H9 (cell line): ENCODE data around the gene PTGDR2. TPM values are rescaled to one million over a fixed set of nuclear protein-coding genes. Genes with fewer than 3 reads are reported as not detected.
"Not testable (repeated sequence)": the region's sequence is repeated elsewhere in the genome, so short reads cannot be mapped to it uniquely, and the experiment has no call there.

Experiments used
- DNase-seq: peaks from one replicate; pipeline ENCODE4 v3.0.0-alpha.2; 2017
- H2AFZ ChIP-seq: one replicate; pipeline ENCODE4 v1.6.1; 2013; ENCODE audit warnings: mild to moderate bottlenecking, low read length, control low read depth, moderate library complexity
- H2AK5ac ChIP-seq: 2 replicates; pipeline ENCODE4 v1.6.1; 2013; ENCODE audit warnings: low read length, control low read depth, mixed read lengths; ENCODE audit not compliant: insufficient read length
- H2BK120ac ChIP-seq: one replicate; pipeline ENCODE4 v1.6.1; 2013; ENCODE audit warnings: low read depth, mild to moderate bottlenecking, low read length, control low read depth, inconsistent platforms; ENCODE audit not compliant: poor library complexity, severe bottlenecking
- H2BK12ac ChIP-seq: 2 replicates; pipeline ENCODE4 v1.6.1; 2013; ENCODE audit warnings: low read length, control low read depth, mixed read lengths, low read depth; ENCODE audit not compliant: insufficient read length
- H2BK15ac ChIP-seq: 2 replicates; pipeline ENCODE4 v1.6.1; 2013; ENCODE audit warnings: low read depth, low read length, control low read depth
- H2BK20ac ChIP-seq: one replicate; pipeline ENCODE4 v1.6.1; 2013; ENCODE audit warnings: low read depth, mild to moderate bottlenecking, low read length, control low read depth, inconsistent platforms; ENCODE audit not compliant: poor library complexity, severe bottlenecking
- H2BK5ac ChIP-seq: 2 replicates; pipeline ENCODE4 v1.6.1; 2013; ENCODE audit warnings: low read length, control low read depth, mixed read lengths; ENCODE audit not compliant: insufficient read length
- H3K14ac ChIP-seq: 2 replicates; pipeline ENCODE4 v1.6.1; 2013; ENCODE audit warnings: low read length, control low read depth; ENCODE audit not compliant: insufficient read depth
- H3K18ac ChIP-seq: 2 replicates; pipeline ENCODE4 v1.6.1; 2013; ENCODE audit warnings: low read depth, mild to moderate bottlenecking, mixed read lengths, low read length, control low read depth; ENCODE audit not compliant: insufficient read length
- H3K23ac ChIP-seq: 2 replicates; pipeline ENCODE4 v1.6.1; 2013; ENCODE audit warnings: low read length, control low read depth, mixed read lengths, low read depth; ENCODE audit not compliant: insufficient read length
- H3K23me2 ChIP-seq: 2 replicates; pipeline ENCODE4 v1.6.1; 2013; ENCODE audit warnings: low read depth, mild to moderate bottlenecking, mixed read lengths, low read length, control low read depth; ENCODE audit not compliant: insufficient read length, poor library complexity, severe bottlenecking
- H3K27ac ChIP-seq: 2 replicates; pipeline ENCODE4 v1.5.1; 2013; ENCODE audit warnings: low read length, control low read depth, mixed read lengths, low read depth; ENCODE audit not compliant: insufficient read length
- H3K27me3 ChIP-seq: 2 replicates; pipeline ENCODE4 v1.6.1; 2013; ENCODE audit warnings: low read length, control low read depth, inconsistent platforms; ENCODE audit not compliant: insufficient read depth
- H3K4ac ChIP-seq: 2 replicates; pipeline ENCODE4 v1.6.1; 2013; ENCODE audit warnings: low read depth, mild to moderate bottlenecking, control low read depth, inconsistent platforms, low read length, moderate library complexity
- H3K4me1 ChIP-seq: 2 replicates; pipeline ENCODE4 v1.6.1; 2013; ENCODE audit warnings: low read length, control low read depth, inconsistent platforms; ENCODE audit not compliant: insufficient read depth
- H3K4me2 ChIP-seq: 2 replicates; pipeline ENCODE4 v1.6.1; 2013; ENCODE audit warnings: low read length, control low read depth, mixed read lengths; ENCODE audit not compliant: insufficient read length, insufficient read depth
- H3K56ac ChIP-seq: 2 replicates; pipeline ENCODE4 v1.6.1; 2013; ENCODE audit warnings: low read depth, mild to moderate bottlenecking, mixed read lengths, low read length, control low read depth; ENCODE audit not compliant: insufficient read length
- H3K79me1 ChIP-seq: 2 replicates; pipeline ENCODE4 v1.6.1; 2013; ENCODE audit warnings: low read depth, mild to moderate bottlenecking, moderate library complexity, low read length, control low read depth, inconsistent platforms; ENCODE audit not compliant: insufficient read depth, poor library complexity, severe bottlenecking
- H3K79me2 ChIP-seq: 2 replicates; pipeline ENCODE4 v1.6.1; 2013; ENCODE audit warnings: low read length, control low read depth, inconsistent platforms; ENCODE audit not compliant: insufficient read depth
- H3K9ac ChIP-seq: 2 replicates; pipeline ENCODE4 v1.6.1; 2013; ENCODE audit warnings: low read length, control low read depth, mixed read lengths; ENCODE audit not compliant: insufficient read length; ENCODE audit errors: extremely low read depth
- H3K9me3 ChIP-seq: one replicate; pipeline ENCODE4 v1.6.1; 2013; ENCODE audit warnings: low read depth, low read length, inconsistent platforms; ENCODE audit not compliant: control insufficient read depth
- H3T11ph ChIP-seq: one replicate; pipeline ENCODE4 v1.6.1; 2013; ENCODE audit warnings: mild to moderate bottlenecking, low read length, control low read depth, inconsistent platforms
- H4K20me1 ChIP-seq: one replicate; pipeline ENCODE4 v1.6.1; 2013; ENCODE audit not compliant: control insufficient read depth, insufficient read length, insufficient read depth
- H4K5ac ChIP-seq: 2 replicates; pipeline ENCODE4 v1.6.1; 2013; ENCODE audit warnings: low read depth, mild to moderate bottlenecking, mixed read lengths, low read length, control low read depth; ENCODE audit not compliant: insufficient read length
- H4K8ac ChIP-seq: replicated peaks from 2 replicates; pipeline ENCODE4 v1.6.1; 2013; ENCODE audit warnings: low read length, control low read depth, mixed read lengths, low read depth; ENCODE audit not compliant: insufficient read length
- H4K91ac ChIP-seq: 2 replicates; pipeline ENCODE4 v1.6.1; 2013; ENCODE audit warnings: low read depth, mild to moderate bottlenecking, moderate library complexity, mixed read lengths, low read length, control low read depth; ENCODE audit not compliant: insufficient read length
- H3K27ac Mint-ChIP-seq, 3 experiments: 2 replicates in 2 of 3; 3 replicates in 1 of 3; pipeline ENCODE4 v1.8.0; 2020 to 2021; ENCODE audit warnings: mixed read lengths in 3 of 3, mild to moderate bottlenecking in 1 of 3, moderate library complexity in 1 of 3
- H3K27me3 Mint-ChIP-seq: 2 replicates; pipeline ENCODE4 v1.8.0; 2021; ENCODE audit warnings: low read depth, mild to moderate bottlenecking, moderate library complexity, mixed read lengths
- H3K36me3 Mint-ChIP-seq, 3 experiments: 2 replicates in 2 of 3; 3 replicates in 1 of 3; pipeline ENCODE4 v1.8.0; 2020 to 2021; ENCODE audit warnings: low read depth in 3 of 3, mixed read lengths in 3 of 3; ENCODE audit not compliant: insufficient read depth in 1 of 3
- H3K4me1 Mint-ChIP-seq, 2 experiments: 2 replicates each; pipeline ENCODE4 v1.8.0; 2020; ENCODE audit warnings: mixed read lengths in 2 of 2
- H3K4me3 Mint-ChIP-seq, 2 experiments: 2 replicates in 1 of 2; 3 replicates in 1 of 2; pipeline ENCODE4 v1.8.0; 2020 to 2021; ENCODE audit warnings: mild to moderate bottlenecking in 2 of 2, mixed read lengths in 2 of 2, moderate library complexity in 1 of 2
- H3K9me3 Mint-ChIP-seq, 2 experiments: 2 replicates in 1 of 2; 3 replicates in 1 of 2; pipeline ENCODE4 v1.8.0; 2020; ENCODE audit warnings: mild to moderate bottlenecking in 2 of 2, mixed read lengths in 2 of 2, moderate library complexity in 1 of 2
- WGBS: extraction: QIAGEN DNeasy Blood & Tissue Kit; methylation state at CpG from one replicate; pipeline ENCODE4 v1.1.7; 2013; ENCODE audit warnings: missing lambda C conversion rate, low lambda C conversion rate, mixed read lengths; ENCODE audit not compliant: insufficient read length; ENCODE audit errors: extremely low coverage; 5-methylcytosine and 5-hydroxymethylcytosine counted together
- total RNA-seq: library from RNA; stranded (reverse); gene quantifications from 2 replicates; pipeline ENCODE4 v1.2.1, GENCODE V29; 2021
- TF ChIP-seq, protein P1 (sequence below): fragments of 200-600 bp; sonication (generic); conservative IDR thresholded peaks from 3 replicates; pipeline ENCODE4 v1.8.0; 2021; ENCODE audit warnings: antibody characterized with exemption, mild to moderate bottlenecking

PTGDR2 gene
- total RNA-seq, 1 experiment from 2014 or later = not detected

DNA sequence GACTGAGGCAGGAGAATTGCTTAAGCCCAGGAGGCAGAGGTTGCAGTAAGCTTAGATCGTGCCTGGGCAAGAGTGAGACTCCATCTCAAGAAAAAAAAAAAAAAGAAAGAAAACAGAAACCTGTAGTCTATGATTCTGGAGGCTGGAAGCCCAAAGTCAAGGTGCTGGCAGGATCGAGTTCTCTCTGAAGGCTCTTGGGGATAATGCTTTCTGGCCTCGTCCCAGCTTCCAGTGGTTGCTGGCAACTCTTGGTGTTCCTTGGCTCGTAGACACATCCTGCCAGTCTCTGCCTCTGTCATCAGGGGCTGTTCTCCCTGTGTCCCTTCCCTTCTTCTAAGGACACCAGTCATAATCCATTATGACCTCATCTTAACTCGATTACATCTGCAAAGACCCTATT lies 30.6 kb downstream of the PTGDR2 start:
- no peak overlapping the region for H2BK20ac ChIP-seq
- no peak overlapping the region for H3K23ac ChIP-seq
- H3K36me3 Mint-ChIP-seq = no peaks in the 10 kb centered on the region
- no peak for DNase-seq
- H2BK15ac ChIP-seq = no peak overlapping the region
- H3K27me3 ChIP-seq = no peaks in the 10 kb centered on the region
- no peaks in the 10 kb centered on the region for H3K9me3 ChIP-seq
- no peaks in the 10 kb centered on the region for H3K23me2 ChIP-seq
- no peaks in the 10 kb centered on the region for H4K20me1 ChIP-seq
- H3T11ph ChIP-seq = no peak overlapping the region
- TF ChIP-seq, protein P1, sequence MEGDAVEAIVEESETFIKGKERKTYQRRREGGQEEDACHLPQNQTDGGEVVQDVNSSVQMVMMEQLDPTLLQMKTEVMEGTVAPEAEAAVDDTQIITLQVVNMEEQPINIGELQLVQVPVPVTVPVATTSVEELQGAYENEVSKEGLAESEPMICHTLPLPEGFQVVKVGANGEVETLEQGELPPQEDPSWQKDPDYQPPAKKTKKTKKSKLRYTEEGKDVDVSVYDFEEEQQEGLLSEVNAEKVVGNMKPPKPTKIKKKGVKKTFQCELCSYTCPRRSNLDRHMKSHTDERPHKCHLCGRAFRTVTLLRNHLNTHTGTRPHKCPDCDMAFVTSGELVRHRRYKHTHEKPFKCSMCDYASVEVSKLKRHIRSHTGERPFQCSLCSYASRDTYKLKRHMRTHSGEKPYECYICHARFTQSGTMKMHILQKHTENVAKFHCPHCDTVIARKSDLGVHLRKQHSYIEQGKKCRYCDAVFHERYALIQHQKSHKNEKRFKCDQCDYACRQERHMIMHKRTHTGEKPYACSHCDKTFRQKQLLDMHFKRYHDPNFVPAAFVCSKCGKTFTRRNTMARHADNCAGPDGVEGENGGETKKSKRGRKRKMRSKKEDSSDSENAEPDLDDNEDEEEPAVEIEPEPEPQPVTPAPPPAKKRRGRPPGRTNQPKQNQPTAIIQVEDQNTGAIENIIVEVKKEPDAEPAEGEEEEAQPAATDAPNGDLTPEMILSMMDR = no peak
- no peak overlapping the region for H4K8ac ChIP-seq
- no peaks in the 10 kb centered on the region for H3K9me3 Mint-ChIP-seq
- no CpG with 5 or more reads among the region's 5 CpGs for WGBS
- H3K27me3 Mint-ChIP-seq = peaks cover 6% of the 10 kb centered on the region
- no peaks in the 10 kb centered on the region for H3K79me2 ChIP-seq
- no peak overlapping the region for H2BK12ac ChIP-seq
- no peak overlapping the region for H3K27ac ChIP-seq
- no peak overlapping the region for H3K14ac ChIP-seq
- no peak overlapping the region for H3K27ac Mint-ChIP-seq
- H3K4me2 ChIP-seq = no peak overlapping the region
- no peaks in the 10 kb centered on the region for H3K4me1 ChIP-seq
- no peak overlapping the region for H2BK120ac ChIP-seq
- no peak overlapping the region for H2BK5ac ChIP-seq
- H4K5ac ChIP-seq = no peak overlapping the region
- H3K79me1 ChIP-seq = no peaks in the 10 kb centered on the region
- H3K56ac ChIP-seq = no peak overlapping the region
- no peak overlapping the region for H4K91ac ChIP-seq
- no peak overlapping the region for H3K4ac ChIP-seq
- H3K4me3 Mint-ChIP-seq = no peak overlapping the region
- H2AK5ac ChIP-seq = no peak overlapping the region
- no peak overlapping the region for H3K18ac ChIP-seq
- H3K9ac ChIP-seq = no peak overlapping the region
- H3K4me1 Mint-ChIP-seq = no peaks in the 10 kb centered on the region
- no peak overlapping the region for H2AFZ ChIP-seq

- not testable (repeated sequence) for H3K27me3 Mint-ChIP-seq, H3K27ac Mint-ChIP-seq, H3K4ac ChIP-seq, H3K4me1 Mint-ChIP-seq, H2BK5ac ChIP-seq, DNase-seq, H3K9ac ChIP-seq, H2AK5ac ChIP-seq, H3K4me2 ChIP-seq, H3K18ac ChIP-seq, H2BK20ac ChIP-seq, H3K27ac ChIP-seq, H3K4me3 Mint-ChIP-seq, H3K79me2 ChIP-seq, H2AFZ ChIP-seq, H3K9me3 Mint-ChIP-seq, H3K27me3 ChIP-seq, H3K4me1 ChIP-seq, H3T11ph ChIP-seq, H4K20me1 ChIP-seq, H3K9me3 ChIP-seq, H3K14ac ChIP-seq, H3K79me1 ChIP-seq, H2BK120ac ChIP-seq, H3K36me3 Mint-ChIP-seq, H3K23ac ChIP-seq, H4K8ac ChIP-seq, H4K91ac ChIP-seq, H3K56ac ChIP-seq, H2BK15ac ChIP-seq, H2BK12ac ChIP-seq, H4K5ac ChIP-seq, H3K23me2 ChIP-seq
- WGBS = no CpG with 5 or more reads among the region's 5 CpGs
Observed at GRCh38 chr11:60823745-60824306, 31.9 kb downstream of the PTGDR2 start.
